CD4-positive, alpha-beta T cell (primary cell): ENCODE data around the gene NEURL1. TPM values are rescaled to one million over a fixed set of nuclear protein-coding genes. Genes with fewer than 3 reads are reported as not detected.

Source experiments
- ATAC-seq: fragments of 200-7000 bp; cut with Tn5 transposase; one replicate; pipeline ENCODE4 v1.10.0; 2022; ENCODE audit warnings: mild to moderate bottlenecking; ENCODE audit not compliant: poor library complexity
- CTCF ChIA-PET: fragments of 350-600 bp; sonication (Branson Sonifier 250); formaldehyde crosslinking; loops from one replicate; lab custom pipeline; 2021; ENCODE audit warnings: antibody characterized with exemption, inconsistent platforms; lab: Charles Lee
- POLR2A ChIA-PET: fragments of 350-600 bp; sonication (Branson Sonifier 250); formaldehyde crosslinking; loops from one replicate; lab custom pipeline; 2021; ENCODE audit warnings: antibody characterized with exemption, inconsistent platforms; lab: Charles Lee
- DNase-seq, 14 experiments: peaks; one replicate each; pipeline ENCODE4 v3.0.0-alpha.2; 2013 to 2020; ENCODE audit warnings: mixed read lengths in 2 of 14
- H3K27ac ChIP-seq, 2 donors: one replicate each; pipeline versions ENCODE4 v1.5.1 to v1.7.0; 2013; ENCODE audit warnings: low read length in 2 of 2, low read depth in 1 of 2, mild to moderate bottlenecking in 1 of 2
- H3K27me3 ChIP-seq, 2 experiments: 1 replicate in 1 of 2; 2 replicates in 1 of 2; pipeline versions ENCODE4 v1.6.1 to v1.7.0; 2013; ENCODE audit warnings: low read length in 2 of 2, control low read depth in 1 of 2, mild to moderate bottlenecking in 1 of 2, moderate library complexity in 1 of 2; ENCODE audit not compliant: insufficient read depth in 2 of 2, control insufficient read depth in 1 of 2
- H3K36me3 ChIP-seq: one replicate; pipeline ENCODE4 v1.6.1; 2013; ENCODE audit warnings: low read length, control low read depth; ENCODE audit not compliant: insufficient read depth
- H3K4me1 ChIP-seq: one replicate; pipeline ENCODE4 v1.6.1; 2013; ENCODE audit warnings: low read length, control low read depth; ENCODE audit not compliant: insufficient read depth
- H3K4me3 ChIP-seq: one replicate; pipeline ENCODE4 v1.5.1; 2013; ENCODE audit warnings: mild to moderate bottlenecking, low read length, moderate library complexity
- H3K9me3 ChIP-seq, 2 experiments: 1 replicate in 1 of 2; 2 replicates in 1 of 2; pipeline versions ENCODE4 v1.6.1 to v1.7.0; 2013; ENCODE audit warnings: low read length in 2 of 2, mild to moderate bottlenecking in 2 of 2, control low read depth in 1 of 2, moderate library complexity in 1 of 2; ENCODE audit not compliant: control insufficient read depth in 1 of 2, insufficient read depth in 1 of 2
- H3K27ac Mint-ChIP-seq: one replicate; pipeline ENCODE4 v1.8.0; 2020; ENCODE audit warnings: mixed read lengths
- H3K27me3 Mint-ChIP-seq: one replicate; pipeline ENCODE4 v1.8.0; 2021; ENCODE audit warnings: mixed read lengths
- H3K36me3 Mint-ChIP-seq: one replicate; pipeline ENCODE4 v1.8.0; 2021; ENCODE audit warnings: low read depth, mixed read lengths
- H3K4me1 Mint-ChIP-seq: one replicate; pipeline ENCODE4 v1.8.0; 2021; ENCODE audit warnings: low read depth, mixed read lengths
- H3K4me3 Mint-ChIP-seq: one replicate; pipeline ENCODE4 v1.8.0; 2020; ENCODE audit warnings: mild to moderate bottlenecking, mixed read lengths
- H3K9me3 Mint-ChIP-seq: one replicate; pipeline ENCODE4 v1.8.0; 2020; ENCODE audit warnings: mixed read lengths
- intact Hi-C, 2 experiments: fragments of 100-400 bp; cut with DNase I in 1 of 2; cut with micrococcal nuclease in 1 of 2; formaldehyde crosslinking; loops; one replicate each; pipeline versions ENCODE4 v1.15.1 to v1.9.0; 2023 to 2025; cut with DNase I, micrococcal nuclease
- total RNA-seq, 174 experiments: library from RNA in 2 of 174; stranded (reverse) in 2 of 174; gene quantifications; one replicate each; pipeline ENCODE4 v1.2.3 and lab custom pipeline; 2021 to 2026
- TF ChIP-seq, protein P1 (sequence below): fragments of 200-600 bp; IDR thresholded peaks from one replicate; pipeline ENCODE4 v1.8.0; 2022; ENCODE audit warnings: antibody characterized with exemption, mild to moderate bottlenecking

NEURL1 gene
- total RNA-seq, 2 experiments from 2014 or later = 0.85 to 1.1 TPM

DNA sequence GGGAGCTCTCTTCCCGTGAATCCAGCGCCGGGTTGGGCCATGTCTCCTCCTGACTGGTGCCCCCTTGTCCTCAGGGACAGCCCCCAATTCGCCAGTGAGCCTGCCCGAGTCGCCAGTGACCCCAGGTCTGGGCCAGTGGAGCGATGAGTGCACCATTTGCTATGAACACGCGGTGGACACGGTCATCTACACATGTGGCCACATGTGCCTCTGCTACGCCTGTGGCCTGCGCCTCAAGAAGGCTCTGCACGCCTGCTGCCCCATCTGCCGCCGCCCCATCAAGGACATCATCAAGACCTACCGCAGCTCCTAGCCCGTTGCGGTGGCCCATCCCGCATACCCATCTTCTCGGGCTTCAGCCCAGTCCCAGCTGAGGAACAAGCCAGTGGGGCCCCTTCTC lies 96.6 kb downstream of the NEURL1 start:
- intact Hi-C loops = loop anchor here in 1 of 2 experiments (5.0 kb wide), 1 partner anchor 173 kb away; no protein-coding TSS in a partner anchor
- DNase-seq (no peak), ATAC-seq (no peak)
- H3K4me1 Mint-ChIP-seq = peaks cover 5% of the 10 kb centered on the region
- H3K4me3 Mint-ChIP-seq = no peak overlapping the region
- no peaks in the 10 kb centered on the region for H3K36me3 Mint-ChIP-seq
- TF ChIP-seq, protein P1, sequence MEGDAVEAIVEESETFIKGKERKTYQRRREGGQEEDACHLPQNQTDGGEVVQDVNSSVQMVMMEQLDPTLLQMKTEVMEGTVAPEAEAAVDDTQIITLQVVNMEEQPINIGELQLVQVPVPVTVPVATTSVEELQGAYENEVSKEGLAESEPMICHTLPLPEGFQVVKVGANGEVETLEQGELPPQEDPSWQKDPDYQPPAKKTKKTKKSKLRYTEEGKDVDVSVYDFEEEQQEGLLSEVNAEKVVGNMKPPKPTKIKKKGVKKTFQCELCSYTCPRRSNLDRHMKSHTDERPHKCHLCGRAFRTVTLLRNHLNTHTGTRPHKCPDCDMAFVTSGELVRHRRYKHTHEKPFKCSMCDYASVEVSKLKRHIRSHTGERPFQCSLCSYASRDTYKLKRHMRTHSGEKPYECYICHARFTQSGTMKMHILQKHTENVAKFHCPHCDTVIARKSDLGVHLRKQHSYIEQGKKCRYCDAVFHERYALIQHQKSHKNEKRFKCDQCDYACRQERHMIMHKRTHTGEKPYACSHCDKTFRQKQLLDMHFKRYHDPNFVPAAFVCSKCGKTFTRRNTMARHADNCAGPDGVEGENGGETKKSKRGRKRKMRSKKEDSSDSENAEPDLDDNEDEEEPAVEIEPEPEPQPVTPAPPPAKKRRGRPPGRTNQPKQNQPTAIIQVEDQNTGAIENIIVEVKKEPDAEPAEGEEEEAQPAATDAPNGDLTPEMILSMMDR = no peak
- H3K36me3 ChIP-seq = no peaks in the 10 kb centered on the region
- no peak overlapping the region for H3K4me3 ChIP-seq
- peaks cover 0 to 9% of the 10 kb centered on the region in 2 experiments for H3K9me3 ChIP-seq
- ChIA-PET CTCF (no interaction called here), POLR2A (no interaction called here)
- no peak overlapping the region for H3K27ac ChIP-seq
- no peak overlapping the region for H3K27ac Mint-ChIP-seq
- H3K9me3 Mint-ChIP-seq = no peaks in the 10 kb centered on the region
- H3K27me3 Mint-ChIP-seq = no peaks in the 10 kb centered on the region
- H3K27me3 ChIP-seq = no peaks in the 10 kb centered on the region
- H3K4me1 ChIP-seq = peaks cover 2% of the 10 kb centered on the region

DNA sequence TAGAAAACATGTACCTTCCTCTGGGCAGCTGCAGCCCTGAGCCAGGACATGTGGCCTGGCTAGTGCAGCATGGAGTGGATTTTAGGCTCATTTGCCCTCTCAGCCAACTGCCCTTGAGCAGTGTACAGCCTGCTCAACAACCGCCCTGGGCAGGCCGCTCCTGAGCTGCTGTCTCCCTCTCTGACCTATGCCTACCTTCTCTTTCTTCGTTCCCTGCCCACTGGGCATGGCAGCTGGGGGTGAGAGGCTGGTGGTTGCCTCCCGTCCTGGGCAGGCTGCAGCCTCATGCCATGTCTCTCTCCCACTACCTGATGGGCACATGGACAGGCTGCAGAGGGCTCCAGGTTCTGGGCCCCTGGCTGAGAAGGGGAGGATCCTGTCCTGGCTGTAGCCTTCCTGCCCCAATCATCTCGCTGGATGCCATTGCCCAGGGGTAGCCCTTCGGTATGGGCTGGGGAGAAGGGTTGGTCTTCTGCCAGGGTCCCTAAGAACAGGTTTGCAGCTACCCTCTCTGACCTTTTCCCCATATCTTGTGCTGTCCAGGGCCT lies 97.3 kb downstream of the NEURL1 start:
- Mint-ChIP-seq H3K4me3 (no peak overlapping the region), H3K4me1 (peaks cover 5% of the 10 kb centered on the region), H3K27ac (no peak overlapping the region), H3K27me3 (no peaks in the 10 kb centered on the region), H3K36me3 (no peaks in the 10 kb centered on the region), H3K9me3 (no peaks in the 10 kb centered on the region)
- Histone ChIP-seq H3K4me3 (no peak overlapping the region), H3K27me3 (no peaks in the 10 kb centered on the region), H3K9me3 (peaks cover 0 to 1% of the 10 kb centered on the region in 2 experiments), H3K27ac (no peak overlapping the region), H3K4me1 (no peaks in the 10 kb centered on the region), H3K36me3 (no peaks in the 10 kb centered on the region)
- intact Hi-C loops = loop anchor here in 1 of 2 experiments (5.0 kb wide), 1 partner anchor 174 kb away; no protein-coding TSS in a partner anchor
- DNase-seq (no peak), ATAC-seq (no peak)
- POLR2A ChIA-PET = no interaction called here
- TF ChIP-seq, protein P1 = no peak
- CTCF ChIA-PET = no interaction called here

DNA sequence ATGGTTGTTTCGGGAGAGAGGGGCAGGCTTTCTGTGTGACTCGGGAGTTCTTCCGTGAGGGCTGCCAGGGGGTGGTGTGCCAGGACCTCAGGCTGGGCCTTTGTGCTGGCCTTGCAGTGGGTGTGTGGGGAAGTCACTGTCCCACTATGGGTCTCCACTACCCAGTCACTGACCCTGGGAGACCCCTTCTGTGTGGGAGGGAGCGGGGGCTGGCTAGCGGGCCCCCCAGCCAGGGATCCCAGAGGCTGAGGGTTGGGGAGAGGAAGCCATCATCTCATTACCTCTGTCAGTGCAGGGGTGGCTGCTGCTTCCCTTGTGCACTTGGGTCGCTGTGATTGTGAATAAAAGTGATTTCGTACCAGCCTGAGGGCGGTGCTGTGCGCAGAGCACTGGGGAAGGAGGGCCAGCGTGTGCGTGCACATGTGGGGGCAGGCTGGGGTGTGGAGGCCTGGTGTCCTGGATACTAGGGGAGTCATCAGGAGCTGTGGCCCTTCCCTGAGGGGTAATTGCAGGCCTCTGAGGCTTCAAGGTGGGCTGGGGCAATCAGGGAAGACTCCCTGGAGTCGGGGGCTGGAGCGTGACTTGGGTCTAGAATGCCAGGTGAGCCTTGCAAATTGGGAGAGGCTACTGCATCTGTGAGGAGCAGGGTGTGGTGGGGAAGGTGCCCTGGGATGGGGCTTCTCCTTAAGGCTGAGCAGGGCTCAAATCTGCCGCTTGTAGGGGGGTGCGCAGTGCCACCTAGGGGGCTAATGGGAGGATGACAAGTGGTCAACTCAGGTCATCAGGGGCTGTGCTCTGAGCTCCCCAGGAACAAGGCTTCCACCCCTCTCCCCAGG lies 98.9 kb downstream of the NEURL1 start:
- Mint-ChIP-seq H3K27ac (no peak overlapping the region), H3K36me3 (no peaks in the 10 kb centered on the region), H3K4me3 (no peak overlapping the region), H3K9me3 (no peaks in the 10 kb centered on the region), H3K4me1 (peaks cover 4% of the 10 kb centered on the region), H3K27me3 (no peaks in the 10 kb centered on the region)
- H3K4me3 ChIP-seq = no peak overlapping the region
- H3K4me1 ChIP-seq = no peaks in the 10 kb centered on the region
- ChIA-PET POLR2A (no interaction called here), CTCF (no interaction called here)
- H3K36me3 ChIP-seq = no peaks in the 10 kb centered on the region
- ATAC-seq = peak; percentile 80
- no peak overlapping the region for H3K27ac ChIP-seq
- no peaks in the 10 kb centered on the region for H3K27me3 ChIP-seq
- intact Hi-C loops = loop anchor here in 1 of 2 experiments (5.0 kb wide), 1 partner anchor 175 kb away; no protein-coding TSS in a partner anchor
- no peaks in the 10 kb centered on the region for H3K9me3 ChIP-seq
- TF ChIP-seq, protein P1 = peak; percentile 49
- DNase-seq = peak in 10 of 14 experiments; percentile 10 to 58 (median 26)
